GM21825 (cell line): ENCODE measurements around the gene SERPINA1.
"Not testable (repeated sequence)": the region's sequence is repeated elsewhere in the genome, so short reads cannot be mapped to it uniquely, and the experiment has no call there.

Source experiments
- ATAC-seq: cut with Tn5 transposase; IDR thresholded peaks from one replicate; pipeline ENCODE4 v1.9.1; 2021; ENCODE audit warnings: mild to moderate bottlenecking, moderate library complexity; ENCODE audit not compliant: unreplicated experiment

SERPINA1 gene

DNA sequence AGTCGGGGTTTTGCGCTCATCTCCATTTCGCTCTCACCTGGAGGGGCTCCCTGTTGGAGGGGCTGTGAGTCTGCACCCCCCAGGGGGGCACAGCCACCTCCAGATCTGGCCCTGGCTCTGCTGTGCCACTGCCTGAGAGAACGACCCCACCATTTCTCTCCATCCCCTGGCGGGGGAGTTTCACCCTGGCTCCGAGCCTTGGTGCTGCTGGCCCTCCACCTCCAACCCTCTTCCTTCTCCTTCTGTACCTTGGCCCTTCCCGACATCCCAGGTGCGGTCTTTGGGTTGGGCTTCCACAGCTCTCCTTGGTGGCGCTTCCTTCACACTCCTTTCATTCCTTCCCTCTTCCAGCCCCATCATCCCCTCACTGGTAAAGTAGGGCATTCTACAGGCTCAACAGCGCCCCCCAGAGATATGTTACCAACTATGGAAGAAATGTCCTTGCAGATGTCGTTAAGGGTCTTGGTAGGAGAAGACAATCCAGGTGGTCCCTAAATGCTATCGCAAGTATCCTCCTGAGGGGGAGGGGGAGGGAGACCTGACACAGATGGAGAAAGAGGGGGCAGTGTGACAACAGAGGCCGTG lies 16.3 kb downstream of the SERPINA1 start:
- no peak for ATAC-seq

DNA sequence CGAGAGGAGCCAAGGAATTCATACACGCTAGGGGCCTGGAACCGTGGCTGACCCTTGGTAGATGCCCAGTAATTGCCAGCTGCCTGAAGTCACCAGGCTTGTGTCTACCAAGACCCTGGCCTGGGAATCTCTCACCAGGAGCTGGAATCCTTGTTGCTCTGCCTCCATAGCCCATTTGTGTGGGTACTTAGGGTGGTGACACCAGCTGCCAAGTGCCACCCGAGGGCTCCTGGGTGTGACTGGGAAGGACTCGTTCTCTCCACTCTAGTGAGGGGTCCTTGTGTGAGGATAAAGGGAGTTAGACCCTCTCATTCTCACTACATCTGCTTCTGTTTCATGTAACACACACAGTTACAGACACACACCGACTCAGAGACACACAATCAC lies 17.9 kb downstream of the SERPINA1 start:
- ATAC-seq = no peak

DNA sequence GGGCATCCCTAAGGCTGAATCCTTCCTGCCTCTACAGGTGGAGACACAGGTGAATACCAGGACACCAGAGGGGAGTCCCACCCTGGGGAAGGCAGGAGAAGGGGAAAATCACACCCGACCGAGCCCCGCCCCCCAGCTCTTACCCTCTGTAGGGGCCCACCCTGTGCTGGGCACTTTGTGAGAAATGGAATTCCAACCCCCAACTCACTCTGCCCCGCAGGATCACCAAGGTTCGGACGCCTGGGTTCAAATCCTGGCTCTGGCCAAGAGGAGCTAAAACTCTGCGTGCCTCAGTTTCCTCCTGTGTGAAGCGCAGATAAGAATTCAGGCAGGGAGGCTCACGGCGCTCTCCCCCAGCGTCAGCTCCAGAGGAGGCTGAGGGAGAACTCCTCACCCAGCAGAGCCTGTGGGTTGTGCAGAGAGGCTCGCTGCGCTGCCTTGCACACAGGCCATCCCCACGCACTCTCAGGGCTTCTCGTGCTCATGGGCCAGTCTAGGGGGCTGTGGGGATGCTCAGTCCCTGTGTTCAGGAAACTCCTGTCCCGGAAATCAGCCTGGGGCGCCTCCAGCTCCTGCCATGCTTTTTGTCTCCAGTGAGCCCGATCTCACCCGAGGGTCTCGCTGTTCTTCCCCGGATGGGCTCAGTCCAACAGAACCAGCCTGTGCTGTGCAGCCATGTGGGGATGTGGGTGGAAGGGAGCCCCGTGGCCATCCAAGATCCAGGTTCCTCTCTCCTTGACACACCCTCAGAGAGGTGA lies 18.5 kb downstream of the SERPINA1 start:
- not testable (repeated sequence) for ATAC-seq

DNA sequence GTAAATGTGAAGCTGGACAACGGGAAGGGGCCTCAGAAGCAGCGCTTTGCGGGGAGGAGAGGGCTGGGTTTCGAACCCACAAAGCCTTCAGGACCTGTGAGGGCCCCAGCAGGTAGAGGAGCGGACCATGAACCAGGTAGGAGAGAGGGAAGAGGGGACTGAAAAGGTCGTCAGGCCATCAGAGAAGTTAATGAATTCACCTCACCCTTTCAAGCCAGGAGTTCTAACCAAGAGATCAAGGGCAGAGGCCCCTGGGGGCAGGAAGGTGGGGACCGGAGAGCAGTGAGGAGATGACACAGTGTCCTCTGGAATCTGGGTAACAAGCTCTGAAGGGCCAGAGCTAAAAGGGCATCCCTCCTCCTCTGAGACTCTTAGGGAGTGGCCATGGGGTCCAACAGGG lies 19.4 kb downstream of the SERPINA1 start:
- no peak for ATAC-seq

DNA sequence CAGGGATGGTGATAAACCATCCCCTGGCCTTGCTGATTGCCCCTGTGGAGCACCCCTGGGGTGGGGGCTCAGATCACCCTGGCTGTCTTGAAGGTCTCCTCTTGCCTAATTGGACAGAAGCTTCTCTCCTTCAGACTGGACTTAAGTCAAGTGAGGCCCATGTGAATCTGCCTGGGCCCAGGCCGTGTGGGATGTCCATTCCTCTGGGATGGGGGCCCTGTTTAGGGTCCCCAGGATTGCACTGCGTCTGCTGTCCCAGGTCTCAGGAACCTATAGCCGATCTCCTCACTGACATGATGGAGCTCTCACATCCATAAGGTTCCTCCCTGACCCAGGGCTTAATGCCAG lies 20.2 kb downstream of the SERPINA1 start:
- ATAC-seq = no peak

DNA sequence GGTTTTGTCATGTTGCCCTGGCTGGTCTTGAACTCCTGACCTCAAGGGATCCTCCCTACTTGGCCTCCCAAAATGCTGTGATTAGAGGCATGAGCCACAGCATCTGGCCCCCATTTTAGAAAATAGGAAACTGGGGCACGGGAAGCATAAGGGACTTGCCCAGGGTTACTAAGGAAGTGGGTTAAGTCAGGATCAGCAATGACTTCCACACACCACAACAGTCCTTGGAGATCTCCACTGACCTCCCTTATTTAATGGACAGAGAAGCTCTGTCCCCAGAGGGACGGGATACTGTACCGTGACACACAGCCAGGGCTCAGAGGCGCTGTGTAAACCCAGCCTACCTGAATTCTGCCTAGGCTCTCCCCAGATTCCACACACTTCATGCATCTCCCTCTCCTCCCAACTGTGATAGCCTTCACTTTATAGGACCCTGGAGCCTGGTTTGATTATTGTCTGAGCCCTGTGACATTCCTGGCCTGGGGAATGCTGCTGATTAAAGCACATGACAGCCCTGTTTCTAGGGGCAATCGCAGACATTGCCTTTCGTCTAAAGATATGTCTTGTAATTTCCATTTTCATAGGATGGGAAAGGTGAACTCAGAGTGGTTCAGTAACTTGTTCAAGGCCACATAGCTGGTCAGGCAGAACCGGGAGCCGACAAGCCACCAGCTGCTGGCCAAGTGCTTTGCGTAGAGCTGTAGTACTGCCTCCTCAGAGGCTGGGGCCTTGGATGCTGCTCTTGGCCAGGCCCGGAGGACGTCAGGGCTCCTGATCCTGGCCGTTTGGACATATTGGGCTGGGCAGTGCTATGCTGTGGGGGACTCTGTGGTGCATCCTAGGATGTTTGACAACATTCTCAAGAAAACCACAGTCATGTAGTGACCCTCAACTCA lies 20.8 kb downstream of the SERPINA1 start:
- ATAC-seq = no peak

DNA sequence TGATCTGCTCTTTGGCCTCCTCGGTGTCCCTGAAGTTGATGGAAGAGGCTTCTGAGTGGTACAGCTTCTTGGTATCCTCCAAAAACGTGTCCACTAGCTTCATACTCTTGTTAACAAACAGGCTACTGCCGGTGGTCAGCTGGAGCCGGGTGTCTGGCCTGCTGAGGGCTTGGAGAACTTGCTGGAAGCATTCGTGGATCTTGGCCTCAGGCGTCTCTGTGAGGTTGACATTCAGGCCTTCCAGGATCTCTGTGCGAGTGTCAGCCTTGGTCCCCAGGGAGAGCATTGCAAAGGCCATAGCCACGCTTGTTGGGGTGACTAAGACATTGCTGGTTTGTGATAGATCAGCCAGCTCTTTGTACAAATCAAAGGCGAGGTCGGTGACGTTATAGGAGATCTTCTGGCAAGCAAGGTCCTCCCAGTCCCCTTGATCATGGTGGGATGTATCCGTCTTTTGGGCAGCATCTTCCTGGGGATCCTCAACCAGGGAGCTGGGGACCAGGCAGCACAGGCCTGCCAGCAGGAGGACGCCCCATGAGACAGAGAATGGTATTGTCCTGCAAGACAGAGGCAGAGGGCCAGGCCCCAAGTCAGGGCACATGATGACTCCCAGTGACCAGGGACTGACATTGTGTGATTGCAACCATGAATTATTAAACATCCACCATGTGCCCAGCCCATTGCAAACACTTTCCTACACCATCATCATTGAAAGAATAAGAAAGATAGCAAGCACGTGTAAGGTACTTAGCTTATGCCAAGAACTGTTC lies 22.1 kb downstream of the SERPINA1 start, which contains the start of gene SERPINA2:
Gene SERPINA2, minus strand, starts transcription at position 553 of the 770 bp plus-strand sequence.
- ATAC-seq = no peak

DNA sequence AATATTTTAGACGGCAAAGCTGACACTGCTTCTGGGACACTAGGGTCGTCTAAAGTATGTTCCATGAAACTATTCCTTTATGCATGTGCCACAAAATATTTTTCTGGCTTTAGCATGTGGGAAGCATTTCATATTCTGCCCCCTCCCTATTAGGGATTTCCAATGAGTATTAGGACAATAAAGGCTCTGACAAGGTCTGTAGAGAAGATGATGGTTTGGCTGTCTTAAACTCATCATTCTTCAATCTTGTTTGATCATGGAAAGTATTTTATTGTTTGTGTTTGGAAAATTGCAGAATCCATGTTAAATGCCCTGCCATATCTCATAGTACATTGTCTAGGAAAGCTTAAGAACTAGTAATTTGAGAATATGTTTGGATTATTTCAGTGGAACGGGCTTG lies 22.8 kb downstream of the SERPINA1 start:
- ATAC-seq = no peak

DNA sequence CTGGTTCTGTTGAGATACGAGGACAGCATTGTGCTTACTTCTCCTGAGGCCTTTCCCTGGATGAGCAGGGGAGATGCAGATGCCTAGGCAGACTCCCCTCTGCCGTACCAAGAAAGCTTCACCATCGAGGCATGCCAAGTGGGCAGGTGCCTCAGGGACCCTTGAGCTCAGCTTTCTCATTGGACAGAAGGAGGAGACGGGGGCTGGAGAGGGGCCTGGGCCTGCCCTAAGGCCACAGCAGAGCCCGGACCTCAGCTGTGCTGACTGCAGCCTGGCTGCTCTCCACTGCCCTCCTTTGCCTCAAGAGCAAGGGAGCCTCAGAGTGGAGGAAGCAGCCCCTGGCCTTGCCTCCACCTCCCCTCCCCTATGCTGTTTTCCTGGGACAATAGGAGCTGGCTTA lies 23.4 kb downstream of the SERPINA1 start:
- ATAC-seq = no peak

DNA sequence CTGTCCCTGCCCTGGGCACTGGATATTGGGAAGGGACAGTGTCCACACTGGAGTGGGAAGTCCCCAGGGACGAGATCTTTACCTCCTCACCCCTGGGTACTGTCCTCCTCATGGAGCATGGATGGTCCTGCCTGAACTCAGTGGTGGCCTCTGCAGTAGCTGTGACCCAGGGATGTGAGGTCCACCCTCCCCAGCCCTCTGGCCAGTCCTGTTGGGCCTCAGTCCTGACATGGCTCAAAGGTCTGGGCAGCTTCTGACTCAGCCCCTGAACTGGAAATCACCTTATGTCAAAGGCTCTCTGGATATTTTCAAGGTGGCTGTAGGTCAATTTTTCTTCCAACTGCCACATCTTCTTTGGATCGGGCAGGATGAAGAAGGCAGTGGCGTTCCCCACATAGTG lies 24.4 kb downstream of the SERPINA1 start:
- no peak for ATAC-seq

DNA sequence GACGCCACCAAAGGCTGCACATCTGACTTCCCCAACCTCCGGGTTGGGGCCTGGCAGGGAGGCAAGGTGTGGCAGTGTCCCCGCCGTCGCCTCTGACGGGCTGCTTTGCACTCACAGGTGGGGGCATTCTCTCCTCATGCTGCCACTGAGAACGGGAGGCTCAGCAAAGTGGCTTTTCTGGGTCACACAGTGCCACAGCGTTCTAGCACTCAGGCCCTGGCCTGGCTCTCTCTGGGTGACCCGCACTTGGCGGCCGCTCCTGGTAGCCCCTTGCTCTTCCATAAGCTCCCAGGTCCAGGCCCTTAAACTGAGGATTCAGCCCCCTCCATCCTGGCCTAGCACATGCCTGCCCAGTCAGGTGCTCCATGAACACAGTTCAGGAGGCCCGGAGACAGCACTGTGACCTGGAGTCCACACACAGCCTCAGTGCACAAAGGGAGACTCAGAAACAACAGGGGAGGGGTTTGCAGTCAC lies 25.2 kb downstream of the SERPINA1 start:
- ATAC-seq = no peak

DNA sequence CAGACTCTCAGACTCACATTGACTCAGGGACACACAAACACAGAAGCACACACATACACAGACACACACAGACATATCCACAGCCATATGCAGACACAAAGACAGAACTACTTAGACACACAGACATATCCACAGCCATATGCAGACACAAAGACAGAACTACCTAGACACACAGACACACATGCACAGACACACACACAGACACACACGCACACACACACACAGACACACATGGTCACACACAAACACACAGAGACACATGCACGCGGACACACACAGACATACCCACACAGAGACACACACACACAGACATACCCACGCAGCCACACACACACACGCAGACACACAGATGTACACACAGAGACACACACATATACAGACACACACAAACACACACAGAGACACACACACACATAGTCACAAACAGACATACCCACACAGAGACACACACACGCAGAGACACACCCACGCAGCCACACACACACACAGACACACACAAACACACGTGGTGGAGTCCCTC lies 25.7 kb downstream of the SERPINA1 start:
- ATAC-seq = no peak

DNA sequence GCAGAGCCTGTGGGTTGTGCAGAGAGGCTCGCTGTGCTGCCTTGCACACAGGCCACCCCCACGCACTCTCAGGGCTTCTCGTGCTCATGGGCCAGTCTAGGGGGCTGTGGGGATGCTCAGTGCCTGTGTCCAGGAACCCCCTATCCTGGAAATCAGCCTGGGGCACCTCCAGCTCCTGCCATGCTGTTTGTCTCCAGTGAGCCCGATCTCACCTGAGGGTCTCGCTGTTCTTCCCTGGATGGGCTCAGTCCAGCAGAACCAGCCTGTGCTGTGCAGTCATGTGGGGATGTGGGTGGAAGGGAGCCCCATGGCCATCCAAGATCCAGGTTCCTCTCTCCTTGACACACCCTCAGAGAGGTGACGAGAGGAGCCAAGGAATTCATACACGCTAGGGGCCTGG lies 26.7 kb downstream of the SERPINA1 start:
- ATAC-seq = no peak

DNA sequence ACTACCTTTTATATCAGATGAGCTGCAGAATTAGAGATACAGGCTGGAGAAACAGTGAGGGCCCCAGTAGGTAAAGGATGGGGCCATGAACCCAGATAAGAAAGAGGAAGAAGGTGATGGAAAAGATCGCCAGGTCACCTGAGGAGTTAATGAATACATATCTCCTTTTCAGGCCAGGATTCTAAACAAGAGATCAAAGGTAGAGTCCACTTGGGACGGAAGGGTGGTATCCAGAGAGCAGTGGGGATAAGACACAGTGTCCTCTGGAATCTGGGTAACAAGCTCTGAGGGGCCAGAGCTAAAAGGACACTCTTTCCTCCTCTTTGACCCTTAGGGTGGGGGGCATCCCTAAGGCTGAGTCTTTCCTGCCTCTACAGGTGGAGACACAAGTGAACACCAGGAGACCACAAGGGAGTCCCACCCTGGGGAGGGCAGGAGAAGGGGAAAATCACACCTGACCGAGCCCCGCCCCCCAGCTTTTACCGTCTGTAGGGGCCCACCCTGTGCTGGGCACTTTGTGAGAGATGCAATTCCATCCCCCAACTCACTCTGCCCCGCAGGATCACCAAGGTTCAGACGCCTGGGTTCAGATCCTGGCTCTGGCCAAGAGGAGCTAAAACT lies 27.3 kb downstream of the SERPINA1 start:
- ATAC-seq = no peak

DNA sequence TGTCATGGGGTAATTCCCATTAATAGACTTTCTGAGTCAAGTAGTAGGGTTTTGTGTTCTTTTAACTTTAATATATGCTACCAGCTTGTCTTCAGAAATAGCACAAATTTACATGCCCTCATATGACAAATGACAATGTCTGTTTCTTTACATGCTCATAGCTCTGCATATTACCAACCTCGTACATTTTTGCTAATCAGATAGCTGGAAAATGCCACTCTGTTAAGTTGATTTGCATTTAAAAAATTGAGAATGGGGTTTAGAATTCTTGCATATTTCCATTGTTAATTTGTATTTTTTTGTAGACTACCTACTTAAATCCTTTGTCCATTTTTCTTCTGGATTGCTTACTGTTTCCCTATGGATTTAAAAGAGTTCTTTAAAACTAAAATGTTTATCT lies 31.2 kb downstream of the SERPINA1 start:
- no peak for ATAC-seq

DNA sequence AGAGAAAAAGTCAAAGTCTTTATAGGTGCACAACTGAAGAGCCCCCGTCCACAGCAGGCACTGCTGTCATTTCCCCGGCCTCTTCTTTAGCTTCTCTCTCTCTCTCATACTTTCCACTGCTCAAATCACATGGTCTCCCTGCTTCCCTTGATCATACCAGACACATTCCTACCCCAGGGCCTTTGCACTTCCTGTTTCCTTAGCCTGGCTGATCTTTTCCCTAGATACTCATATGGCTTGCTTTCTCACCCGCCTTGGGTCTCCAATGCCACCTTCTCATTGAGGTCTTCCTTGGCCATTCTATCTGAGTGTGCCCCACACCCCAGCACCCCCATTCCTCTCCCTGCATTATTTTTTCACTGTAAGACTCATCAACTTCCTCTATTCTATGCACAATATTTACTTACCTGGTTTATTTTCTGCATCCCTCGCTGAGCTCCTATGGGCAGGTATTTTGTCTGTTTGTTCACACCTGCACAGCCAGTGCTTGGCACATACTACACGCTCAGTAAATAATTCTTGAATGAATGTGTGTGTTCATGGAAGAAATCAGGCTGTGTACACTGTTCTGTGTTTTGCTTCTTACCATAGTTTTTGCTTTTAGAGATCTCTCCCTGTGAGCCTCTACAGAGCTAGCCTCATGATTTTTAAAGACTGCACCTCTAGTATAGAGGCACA lies 31.9 kb downstream of the SERPINA1 start:
- ATAC-seq = no peak

DNA sequence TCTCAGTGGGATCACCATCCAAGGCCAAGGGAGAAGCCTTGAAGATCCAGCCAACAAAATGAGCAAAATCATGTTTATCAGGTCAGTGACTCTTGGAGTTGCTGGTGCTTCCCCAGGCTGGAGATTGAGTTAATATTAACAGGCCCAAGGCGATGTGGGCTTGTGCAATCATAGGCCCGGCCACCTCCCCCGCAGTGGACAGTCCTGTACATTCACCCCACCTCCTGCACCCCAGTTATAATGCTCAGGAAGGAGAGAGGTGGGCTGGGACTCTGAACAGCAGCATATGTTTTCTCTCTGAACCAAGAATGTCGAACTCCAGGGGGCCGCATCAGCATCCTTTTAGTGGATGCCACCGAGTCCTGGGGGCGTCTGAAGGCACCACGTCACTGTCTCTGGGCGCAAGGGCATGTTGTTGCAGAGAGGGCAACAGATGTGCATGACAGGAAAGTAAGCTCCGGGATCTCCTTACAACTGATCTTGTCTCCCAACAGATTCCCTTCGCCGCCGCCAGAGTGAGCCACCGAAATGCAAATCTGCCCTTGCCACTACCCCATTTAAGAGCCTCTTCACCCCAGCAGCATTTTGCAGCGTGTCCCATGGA lies 33.1 kb downstream of the SERPINA1 start:
- ATAC-seq = no peak

DNA sequence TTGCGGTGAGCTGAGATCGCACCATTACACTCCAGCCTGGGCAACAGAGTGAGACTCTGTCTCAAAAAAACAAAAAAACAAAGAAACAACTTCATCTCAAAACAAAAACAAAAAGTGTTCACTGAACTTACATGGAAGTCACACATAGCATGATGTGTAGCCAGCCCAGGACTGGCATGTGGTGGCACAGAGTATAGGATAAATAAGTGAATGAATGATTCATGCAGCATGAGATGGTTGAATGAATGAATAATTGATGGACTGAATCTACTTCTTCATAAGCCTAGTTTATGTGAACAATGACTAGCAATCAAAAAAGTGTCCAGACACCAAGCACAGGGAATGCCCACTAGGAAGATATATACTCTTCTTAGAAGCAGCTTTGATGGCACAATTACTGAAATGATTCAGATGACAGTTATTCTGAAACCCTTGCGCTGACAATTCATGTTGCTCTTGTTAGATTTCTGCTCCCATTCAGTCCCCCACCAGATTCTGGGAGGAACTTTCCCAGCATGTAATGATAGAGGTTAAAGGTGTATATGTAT lies 33.7 kb downstream of the SERPINA1 start:
- ATAC-seq = no peak

DNA sequence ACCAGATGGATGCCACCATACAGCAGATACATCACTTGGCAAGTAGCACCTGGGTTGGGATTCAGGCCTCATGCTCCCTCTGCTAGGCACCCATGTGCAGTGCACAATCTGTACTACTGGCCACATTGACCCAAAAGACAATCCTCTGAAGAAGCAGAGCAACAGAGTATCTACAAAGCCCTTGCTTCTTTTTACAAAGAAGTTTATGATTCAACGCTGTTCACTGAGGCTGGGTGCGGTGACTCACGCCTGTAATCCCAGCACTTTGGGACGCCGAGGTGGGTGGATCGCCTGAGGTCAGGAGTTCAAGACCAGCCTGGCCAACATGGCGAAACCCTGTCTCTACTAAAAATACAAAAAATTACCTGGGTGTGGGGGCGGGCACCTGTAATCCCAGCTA lies 34.2 kb downstream of the SERPINA1 start:
- not testable (repeated sequence) for ATAC-seq
